NCI-H446 treated with DMSO at 0.1 percent for 48 hours (cell line): Measurements from ENCODE around the gene RELN.
"Not testable (repeated sequence)": the region's sequence is repeated elsewhere in the genome, so short reads cannot be mapped to it uniquely, and the experiment has no call there.

Source experiments
- DNase-seq: peaks from one replicate; lab custom pipeline; 2025; lab: John Stamatoyannopoulos, UW

Gene RELN

DNA sequence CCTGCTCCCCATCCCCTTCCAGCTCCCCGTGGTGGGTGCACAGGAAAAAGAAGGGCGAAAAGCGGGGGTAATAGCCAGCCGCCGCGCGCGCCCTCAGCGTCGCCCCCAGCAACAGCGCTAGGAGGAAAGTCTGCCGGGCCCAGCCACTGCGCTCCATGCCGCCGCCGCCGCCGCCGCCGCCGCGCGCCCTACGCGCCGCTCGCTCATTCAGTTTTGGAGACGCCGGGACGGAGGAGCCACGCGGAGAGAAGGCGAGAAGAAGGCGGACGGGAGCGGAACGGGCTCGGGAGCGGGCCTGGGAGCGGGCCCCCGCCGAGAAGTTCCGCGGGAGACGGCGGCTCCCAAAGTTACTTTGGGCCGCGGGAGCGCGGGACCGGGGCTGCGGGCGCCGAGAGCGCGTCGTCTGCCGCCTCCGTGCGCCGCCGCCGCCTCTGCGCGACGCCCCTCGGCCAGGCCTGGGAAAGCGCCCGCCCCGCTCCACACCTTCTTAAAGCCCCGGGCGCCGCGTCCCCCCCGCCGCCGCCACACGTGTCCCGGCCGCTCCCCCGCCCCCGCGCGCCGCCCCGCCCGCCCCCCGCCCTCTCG is at the start of gene RELN:
Gene RELN (minus strand): TSS at position 459 of the 585 bp plus-strand sequence. CDS start 302 bp downstream, at position 157.
- DNase-seq: peak; percentile 38

DNA sequence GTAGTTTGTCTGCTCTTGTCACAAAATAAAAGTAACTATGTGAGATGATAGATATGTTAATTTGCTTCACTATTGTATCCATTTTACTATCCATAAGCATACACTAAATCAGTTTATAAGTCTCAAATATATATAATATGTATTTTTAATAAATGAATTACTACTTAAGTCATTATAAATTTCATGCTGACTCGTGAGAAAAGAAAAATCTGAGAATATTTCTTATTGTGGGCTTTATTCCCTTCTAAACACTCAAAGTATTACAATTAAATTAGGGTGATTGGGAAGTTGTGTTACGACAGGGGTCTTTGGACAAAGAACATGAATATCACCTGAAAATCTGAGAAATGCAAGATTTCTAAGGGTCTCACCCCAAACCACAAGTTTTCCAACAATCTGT is 48.7 kb upstream of the RELN start:
- DNase-seq: no peak

DNA sequence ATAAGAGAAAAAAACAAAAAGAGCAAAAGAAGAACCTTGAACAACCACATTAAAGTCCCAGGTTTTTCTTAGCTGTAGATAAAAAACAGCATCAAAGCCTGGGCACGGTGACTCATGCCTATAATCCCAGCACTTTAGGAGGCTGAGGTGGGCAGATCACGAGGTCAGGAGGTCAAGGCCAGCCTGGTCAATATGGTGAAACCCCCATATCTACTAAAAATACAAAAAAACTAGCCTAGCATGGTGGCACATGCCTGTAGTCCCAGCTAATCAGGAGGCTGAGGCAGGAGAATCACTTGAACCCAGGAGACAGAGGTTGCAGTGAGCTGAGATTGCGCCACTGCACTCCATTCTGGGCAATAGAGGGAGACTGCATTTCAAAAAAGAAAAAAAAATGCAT is 47.4 kb upstream of the RELN start:
- DNase-seq: not testable (repeated sequence)

DNA sequence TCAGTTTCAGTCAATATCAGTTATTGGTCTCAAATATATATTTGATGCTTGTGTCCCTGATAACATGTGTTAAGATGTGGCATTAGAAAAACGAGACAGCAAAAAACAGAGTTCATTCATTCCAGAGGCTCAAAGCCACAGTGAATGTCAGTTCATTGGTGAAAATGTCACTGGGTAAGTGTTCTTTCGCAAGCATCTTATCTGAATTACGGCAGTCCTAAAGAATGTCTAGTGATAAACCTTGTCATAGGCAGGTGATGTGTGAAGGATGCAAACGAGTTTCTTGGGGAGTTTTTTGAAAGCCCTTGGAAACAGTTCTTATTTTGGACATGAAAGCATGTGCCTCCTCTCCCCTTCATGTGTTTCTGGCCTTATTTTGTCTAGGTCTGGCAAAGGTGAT is 45.9 kb upstream of the RELN start:
- no peak for DNase-seq

DNA sequence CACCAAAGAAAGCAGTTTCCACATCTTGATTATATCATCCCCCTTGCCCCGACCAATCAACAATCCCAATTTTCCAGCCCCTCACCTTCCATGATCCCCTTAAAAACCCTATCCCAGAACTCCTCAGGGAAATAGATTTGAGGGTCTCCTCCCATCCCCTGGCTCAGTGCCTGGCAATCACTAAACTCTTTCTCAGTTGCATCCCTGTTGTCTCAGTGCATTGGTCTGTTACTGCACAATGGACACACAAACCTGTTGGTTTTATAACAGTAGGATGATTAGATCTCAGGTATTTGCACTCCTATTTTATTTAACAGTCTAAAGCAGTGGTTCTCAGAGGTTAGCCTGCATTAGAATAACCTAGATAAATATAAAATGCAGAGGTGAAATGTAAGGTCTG is 45.2 kb upstream of the RELN start:
- no peak for DNase-seq

DNA sequence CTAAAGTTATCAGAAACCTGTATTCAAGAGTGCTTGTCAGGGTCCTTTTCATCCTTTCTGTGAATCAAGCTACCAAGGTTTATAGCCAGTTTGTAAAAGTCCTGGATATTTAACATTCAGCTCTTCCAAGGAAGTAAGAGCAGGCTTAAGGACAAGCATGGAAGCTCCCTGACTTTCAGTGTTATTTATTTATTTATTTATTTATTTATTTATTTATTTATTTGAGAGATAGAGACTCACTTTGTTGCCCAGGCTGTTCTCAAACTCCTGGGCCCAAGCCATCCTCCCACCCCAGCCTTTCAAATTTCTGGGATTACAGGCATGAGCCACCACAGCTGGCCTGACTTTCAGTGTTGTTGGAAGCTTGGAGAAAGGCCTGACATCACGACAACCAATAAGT is 44.4 kb upstream of the RELN start:
- no peak for DNase-seq

DNA sequence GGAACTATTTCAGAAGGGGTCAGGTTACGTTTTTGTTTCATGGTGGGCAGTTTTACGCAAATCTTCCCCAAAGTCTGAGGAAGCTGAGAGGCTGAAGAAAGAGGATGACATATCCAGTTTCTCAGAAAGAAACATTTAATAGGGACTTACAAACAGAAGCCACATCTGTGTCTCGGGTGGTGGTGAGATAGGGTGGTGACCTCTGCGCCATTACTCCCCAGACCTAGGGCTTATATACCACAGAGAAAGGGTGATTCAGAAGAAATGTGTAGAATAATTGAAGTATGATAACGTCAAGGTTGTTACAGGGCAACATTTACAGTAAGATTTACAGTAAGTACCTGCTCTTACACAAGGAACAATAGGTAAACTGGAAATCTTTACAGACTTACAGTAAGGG is 43.0 kb upstream of the RELN start:
- no peak for DNase-seq

DNA sequence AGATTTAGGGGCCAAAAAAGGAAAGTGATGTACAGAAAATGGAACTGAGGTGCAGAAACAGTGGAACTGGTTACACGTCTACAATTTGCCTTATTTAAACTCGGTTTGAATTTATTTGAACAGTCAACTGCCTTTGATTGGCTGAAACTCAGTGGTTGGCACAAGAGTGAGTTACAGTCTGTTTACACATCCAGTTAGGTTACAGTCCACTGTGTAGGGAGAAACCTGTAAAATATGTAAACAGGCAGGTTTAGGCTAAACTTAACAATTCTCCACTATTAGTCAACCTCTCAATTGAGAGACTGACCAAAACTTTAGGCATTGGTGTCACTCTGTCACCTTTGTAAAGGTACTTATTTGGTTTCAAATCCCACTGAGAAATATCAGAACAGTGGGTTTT is 40.3 kb upstream of the RELN start:
- no peak for DNase-seq

DNA sequence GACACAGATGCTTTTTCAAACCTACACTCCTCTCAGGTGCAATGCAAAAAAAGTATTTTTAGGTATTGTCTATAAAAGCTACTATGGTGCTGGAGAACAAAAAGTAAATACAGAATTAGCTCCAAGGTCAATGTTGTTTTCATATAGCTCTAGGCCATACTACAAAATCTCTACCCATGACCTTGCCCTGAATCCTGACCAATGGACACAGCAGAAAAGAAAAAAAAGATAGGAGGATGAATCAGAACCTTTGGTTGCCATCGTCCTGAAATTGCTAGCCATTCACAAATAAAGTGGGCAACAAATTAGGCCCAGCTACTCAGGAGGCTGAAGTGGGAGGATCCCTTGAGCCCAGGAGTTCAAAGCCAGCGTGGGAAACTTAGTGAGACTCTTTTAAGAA is 35.2 kb upstream of the RELN start:
- DNase-seq: no peak

DNA sequence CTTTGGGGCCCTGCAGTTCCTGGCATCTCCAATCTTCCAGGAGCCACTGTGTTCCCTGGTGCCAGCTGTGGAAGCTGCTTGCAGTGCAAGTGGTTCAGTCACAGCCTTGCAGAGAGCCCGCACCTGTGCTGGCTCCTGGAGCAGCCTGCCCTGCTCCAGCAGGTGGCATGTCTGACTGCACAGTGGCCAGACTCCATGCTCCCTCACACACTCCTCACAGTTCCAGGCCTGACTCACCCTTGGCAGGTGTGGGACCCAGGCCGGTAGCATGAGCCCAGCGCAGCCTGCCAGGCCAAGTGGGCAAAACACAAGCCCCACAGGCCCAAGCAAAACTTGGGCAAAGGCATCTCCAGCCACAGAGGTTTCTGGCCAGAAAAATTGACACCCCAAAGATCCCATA is 33.6 kb upstream of the RELN start:
- DNase-seq: no peak

DNA sequence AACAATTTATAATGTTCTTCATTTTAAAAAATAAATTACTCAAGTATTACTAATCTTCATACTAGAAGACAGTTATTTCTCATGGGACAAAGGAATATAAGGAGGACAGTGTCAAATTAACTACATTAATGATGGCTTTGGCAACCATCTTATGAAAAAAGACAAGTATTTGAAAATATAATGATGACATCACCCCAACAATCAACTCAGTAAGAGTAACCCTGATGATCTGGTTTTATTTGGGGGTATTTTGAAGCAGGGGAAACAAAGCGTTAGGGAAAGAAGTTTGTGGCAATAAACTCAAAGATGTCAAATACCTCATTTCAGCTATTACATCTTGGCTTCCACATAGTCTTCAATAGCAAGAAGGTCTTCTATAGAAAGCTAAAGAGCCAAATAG is 29.0 kb upstream of the RELN start:
- no peak for DNase-seq

DNA sequence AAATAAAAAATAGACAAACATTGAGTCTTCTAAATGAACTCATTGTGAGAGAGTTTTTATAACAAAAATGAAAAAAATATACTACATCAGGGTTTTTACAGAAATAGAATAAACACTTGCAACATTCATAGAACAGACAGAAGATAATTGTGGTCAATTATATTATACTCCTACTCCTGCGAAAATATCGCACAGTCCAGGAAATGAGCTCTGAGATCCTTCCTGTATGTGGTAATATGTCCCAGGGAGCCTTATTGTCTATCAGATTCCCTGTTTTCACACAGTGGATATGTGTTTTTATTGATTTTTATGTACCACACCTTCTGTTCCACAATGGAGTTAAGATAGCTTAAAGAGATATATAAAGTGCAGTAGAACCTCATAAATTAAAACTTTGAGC is 27.5 kb upstream of the RELN start:
- DNase-seq: no peak

DNA sequence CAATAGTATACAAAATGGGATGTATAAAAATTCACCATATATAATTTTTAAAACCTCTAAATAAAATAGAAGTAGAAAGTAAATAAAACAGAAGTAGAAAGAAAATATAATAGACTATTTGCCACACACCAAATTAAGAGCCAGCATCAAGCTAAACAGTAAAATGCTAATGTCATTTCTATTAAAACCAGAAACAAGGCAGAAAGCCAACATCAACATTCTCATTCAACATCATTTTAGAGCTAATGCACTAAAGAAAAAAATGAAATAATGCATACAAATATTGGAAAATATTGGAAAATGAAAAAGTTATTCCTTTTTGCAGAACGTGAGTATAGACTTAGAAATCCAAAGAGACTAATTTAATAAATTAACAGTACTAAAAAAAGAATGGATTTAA is 23.4 kb upstream of the RELN start:
- no peak for DNase-seq

DNA sequence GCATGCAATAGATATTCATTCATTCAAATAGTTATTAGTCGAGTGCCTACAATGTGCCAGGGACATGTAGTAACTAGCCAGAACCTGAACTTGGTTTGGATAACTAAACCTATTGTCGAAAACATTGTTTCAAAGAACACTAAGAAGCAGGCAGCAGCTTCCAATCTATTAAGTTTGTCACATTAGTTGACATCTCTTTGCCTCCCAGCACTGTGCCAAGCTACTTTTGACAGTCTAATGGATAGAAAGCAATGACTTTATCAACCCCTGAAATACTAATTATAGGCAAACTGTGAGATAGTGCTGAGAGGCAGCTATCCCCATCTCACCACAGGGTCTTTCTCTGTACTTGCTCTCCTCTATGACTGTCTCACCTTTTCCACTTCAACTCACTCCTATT is 22.4 kb upstream of the RELN start:
- no peak for DNase-seq

DNA sequence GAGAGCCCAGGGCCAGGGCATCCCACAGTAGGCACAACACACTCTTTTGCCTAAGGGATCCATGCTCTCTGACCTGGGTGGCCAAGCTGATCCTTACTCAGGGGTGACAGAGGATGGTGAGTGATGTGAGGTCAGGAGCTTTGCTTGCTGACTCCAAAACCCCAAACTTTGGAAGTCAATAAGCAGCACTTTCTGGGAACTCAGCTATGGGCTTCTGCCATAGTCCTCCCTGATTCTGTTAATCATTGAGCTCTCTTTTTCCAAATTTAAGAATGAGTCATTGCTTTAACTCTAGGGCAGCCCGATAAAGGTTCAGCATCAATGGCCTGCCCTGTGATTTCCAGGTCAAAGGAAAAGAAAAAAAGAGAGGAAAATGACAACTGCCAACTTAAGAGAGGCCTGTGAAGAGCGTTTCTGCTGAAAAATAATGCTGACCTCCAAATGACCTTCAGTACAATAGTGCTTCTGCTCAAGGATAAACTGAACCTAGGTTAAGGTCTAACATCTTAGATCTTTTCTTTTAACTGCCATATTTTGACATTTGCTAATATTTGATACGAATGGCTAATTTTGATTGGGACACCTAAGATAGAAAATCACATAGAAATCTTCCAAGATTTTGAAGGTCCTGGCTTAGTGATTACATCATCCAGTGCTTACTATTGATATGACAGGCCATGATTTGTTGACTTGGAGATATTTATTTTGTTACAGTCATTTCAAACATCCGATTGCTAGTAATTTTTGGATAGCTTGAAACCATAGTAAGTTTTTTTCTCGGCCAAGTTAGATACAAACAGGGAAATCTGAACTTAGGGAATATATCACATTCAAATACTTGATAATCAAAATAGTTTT is 20.8 kb upstream of the RELN start:
- no peak for DNase-seq

DNA sequence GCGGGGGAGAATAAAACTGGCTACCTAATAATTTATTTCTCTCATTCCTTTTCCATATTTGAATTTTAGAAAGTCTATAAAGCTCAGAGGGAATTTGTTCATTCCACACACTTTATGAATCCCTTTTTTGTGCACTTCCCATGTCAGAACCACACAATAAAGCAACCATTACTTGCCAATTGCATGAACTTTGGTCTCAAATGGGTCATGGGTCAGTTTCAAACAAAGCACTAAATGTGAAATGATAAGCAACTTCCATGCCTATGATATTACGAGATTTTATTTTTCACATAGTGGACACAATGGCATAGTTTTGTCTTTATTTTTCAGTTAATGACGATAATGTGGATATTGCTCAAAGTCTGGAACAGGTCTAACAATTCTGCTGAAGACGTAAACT is 18.6 kb upstream of the RELN start:
- no peak for DNase-seq

DNA sequence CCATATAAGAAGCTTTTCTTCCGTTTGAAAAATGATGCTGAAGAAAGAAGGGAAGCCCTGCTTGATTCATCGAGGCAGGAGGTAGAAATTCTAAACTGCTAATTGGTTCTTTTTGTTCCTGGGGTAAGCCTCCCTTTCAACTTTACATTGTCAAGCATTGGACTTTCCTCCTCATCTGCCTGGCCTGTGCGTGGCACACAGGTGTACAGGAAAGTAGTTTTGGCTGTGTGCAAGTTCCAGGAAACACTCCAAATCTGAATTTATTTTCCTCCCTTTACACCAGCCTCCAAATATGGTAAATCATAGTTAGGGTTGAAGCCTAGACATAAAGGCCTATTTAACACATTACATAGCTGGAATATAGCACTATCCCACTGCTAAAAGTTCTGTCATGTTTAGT is 18.2 kb upstream of the RELN start:
- no peak for DNase-seq

DNA sequence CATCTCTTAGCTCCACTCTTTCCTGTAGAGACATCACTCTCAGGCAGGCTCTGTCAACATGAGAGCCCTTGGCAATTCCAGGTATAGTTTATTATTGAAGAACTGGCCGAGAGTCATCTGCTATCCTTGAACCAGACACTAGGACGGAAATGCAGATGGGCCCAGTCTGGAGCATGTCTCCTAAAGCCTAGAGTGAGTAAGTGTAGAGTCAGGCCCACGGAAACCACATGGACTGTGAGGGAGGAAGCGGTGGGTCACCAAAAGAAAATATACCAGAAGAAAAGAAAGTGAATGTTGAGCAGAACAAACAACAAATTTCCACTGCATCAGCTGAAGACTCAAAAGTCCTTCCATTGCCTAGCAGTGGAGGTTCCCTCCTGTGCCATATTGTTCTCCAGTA is 15.7 kb upstream of the RELN start:
- no peak for DNase-seq

DNA sequence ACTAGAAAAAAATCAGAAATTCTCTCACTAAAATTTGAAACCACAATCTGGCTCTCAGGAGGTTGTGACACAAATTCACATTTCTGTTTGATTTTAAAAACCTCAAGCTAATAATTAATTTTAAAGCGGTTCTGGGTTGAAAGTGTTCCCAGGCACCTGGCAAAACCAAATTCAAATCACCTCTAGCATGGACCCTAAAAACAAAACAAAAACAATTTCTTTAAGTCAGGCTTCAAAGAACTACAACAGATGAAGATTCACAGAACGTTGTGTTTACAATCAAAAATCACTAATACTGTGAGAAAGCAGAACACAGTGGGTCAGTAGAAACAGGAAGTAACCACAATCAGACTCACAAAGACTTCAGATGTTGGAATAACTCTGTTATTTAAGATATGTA is 7.2 kb upstream of the RELN start:
- no peak for DNase-seq

DNA sequence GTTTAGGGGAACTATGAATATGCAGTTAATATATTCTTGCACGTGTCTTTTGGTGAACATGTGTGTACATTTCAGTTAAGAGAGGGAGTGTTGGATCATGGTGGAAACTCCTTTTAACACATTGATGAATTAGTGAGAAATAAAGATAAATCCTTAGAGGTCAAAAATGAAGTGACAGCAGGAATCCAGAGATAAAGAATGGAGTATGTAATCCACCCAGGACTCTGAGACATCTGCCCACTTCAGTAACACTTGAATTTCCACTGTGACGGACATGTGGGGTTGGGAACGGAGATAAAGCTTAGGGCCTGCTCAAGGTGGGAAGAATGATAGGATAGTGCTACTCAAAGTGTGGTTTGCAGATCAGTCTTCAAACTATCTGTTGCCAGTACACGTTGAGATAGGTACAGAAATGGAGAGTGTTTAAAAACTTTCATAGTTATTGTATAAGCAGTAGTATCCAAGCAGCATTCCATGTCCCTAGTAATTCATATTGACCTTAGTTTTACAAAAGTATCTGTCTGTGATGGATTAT is 6.6 kb upstream of the RELN start:
- DNase-seq: no peak

DNA sequence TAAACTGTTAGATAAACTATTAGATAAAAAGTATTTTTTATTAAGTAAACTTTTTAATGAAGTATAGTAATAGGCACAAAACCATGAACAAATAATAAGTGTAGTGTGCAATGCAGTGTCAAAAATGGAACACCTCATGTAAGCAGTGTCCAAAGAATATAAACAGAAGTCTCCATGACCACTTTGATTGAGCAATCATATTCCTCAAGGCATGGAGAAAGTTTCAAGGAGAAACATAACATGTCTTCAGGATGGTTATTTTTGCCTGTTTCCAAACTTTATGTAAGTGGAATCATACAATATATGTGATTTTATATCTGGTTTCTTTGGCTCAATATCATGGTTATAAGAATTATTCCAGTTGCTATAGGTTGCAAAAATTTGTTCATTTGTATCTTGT is 6.1 kb upstream of the RELN start:
- no peak for DNase-seq

DNA sequence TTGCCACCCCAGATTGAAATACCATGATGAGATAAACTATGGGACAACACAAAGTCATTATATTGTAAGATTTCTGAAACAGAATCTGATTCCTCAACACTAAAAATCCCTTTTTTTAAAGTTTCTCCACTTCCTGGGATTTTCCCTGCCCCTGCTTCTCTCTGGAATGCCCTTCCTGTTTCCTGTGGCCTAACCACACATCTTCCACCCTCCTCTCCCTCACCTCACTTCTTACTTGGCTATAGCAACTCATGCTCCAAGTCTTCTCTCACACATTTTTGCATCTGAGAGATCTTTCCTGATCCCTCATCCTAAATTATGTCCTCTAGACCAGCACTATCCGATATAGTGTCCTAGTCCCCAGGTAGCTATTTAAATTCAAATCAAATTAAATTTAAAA is 4.1 kb upstream of the RELN start:
- no peak for DNase-seq

DNA sequence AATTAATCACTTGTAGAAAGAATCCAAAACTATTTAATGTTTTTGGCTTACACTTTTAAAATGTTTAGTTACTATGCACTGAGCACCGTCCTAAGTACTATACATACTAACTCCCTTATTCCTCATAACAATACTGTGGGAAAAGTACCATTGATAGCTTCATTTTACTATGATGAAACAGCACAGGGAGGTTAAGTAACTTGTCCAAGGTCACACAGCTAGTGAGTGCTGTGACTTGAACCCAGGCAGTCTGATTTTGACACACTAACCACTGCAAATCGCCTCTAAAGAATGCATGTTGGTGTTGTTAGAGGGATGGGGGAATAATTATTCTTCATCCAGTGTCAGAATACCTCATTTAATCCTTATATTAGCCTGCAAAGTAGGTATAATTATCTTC is 1.9 kb upstream of the RELN start:
- DNase-seq: no peak

DNA sequence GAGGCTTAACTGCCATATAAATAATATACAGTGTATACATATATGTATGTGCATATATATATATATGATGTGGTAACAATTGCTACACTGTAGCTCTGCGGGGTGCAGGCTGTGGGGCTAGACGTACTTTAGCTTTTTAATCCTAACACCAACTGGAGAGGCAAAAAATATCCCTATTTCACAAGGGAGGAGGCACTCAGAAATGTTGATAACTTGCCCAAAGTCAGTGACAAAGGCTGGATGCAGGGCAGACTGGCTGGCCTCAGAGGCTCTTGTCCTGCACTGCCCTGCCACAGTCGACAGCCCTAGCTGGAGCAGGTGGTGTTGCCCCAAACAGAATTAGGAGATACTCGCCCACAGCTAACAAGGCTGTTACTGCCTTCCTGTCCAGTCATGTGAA is 1.5 kb upstream of the RELN start:
- DNase-seq: no peak
